DMS 273 treated with DMSO at 0.1 percent for 48 hours (cell line): ENCODE results near the gene CRISP1.
"Not testable (repeated sequence)": the region's sequence is repeated elsewhere in the genome, so short reads cannot be mapped to it uniquely, and the experiment has no call there.

Experiments
- DNase-seq: peaks from one replicate; lab custom pipeline; 2025; lab: John Stamatoyannopoulos, UW

CRISP1 gene, protein sequence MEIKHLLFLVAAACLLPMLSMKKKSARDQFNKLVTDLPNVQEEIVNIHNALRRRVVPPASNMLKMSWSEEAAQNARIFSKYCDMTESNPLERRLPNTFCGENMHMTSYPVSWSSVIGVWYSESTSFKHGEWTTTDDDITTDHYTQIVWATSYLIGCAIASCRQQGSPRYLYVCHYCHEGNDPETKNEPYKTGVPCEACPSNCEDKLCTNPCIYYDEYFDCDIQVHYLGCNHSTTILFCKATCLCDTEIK

DNA sequence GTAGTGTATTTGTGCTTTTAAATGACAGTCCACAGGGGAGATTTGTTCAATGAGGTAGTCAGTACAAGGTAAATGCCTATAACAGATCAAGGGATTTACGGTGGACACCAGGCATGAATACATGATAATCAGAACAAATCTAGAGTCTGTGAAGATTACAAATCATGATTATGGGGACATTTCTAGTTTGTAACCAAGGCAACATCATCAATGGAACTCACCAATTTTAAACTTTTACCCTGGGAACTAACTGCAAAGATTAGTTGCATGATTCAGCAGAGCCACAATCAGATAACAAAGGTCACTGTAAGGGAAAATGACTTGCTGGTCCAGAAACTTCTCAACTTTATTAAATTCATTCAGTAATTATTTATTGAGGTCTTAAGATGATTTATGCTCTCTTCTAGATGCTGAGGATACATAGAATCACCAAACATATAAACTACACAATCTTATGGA lies at the start of gene CRISP1:
Gene CRISP1 (minus strand): TSS at position 51 of the 459 bp plus-strand sequence. CDS start 9,135 bp downstream, outside the sequence.
- DNase-seq = no peak

DNA sequence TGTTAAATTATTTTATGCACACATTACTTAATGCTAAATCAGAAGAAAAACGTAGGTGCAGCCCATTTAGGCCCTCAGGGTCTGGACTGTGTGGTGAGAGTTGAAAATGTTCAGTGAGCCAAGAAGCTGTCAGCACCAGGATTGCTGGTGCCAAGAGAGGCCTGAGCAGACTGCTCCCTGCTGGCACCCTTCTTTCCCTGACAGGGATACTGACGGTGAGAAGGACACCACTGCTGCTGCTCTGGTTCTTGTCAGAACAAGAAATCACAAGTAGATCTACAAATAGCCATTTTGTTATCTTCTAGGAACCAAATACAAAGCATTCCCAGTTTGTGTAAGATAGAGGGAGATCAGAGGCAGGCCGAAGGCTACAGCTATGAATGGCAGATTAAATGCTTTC lies 48.7 kb upstream of the CRISP1 start:
- peak; percentile 78 for DNase-seq

DNA sequence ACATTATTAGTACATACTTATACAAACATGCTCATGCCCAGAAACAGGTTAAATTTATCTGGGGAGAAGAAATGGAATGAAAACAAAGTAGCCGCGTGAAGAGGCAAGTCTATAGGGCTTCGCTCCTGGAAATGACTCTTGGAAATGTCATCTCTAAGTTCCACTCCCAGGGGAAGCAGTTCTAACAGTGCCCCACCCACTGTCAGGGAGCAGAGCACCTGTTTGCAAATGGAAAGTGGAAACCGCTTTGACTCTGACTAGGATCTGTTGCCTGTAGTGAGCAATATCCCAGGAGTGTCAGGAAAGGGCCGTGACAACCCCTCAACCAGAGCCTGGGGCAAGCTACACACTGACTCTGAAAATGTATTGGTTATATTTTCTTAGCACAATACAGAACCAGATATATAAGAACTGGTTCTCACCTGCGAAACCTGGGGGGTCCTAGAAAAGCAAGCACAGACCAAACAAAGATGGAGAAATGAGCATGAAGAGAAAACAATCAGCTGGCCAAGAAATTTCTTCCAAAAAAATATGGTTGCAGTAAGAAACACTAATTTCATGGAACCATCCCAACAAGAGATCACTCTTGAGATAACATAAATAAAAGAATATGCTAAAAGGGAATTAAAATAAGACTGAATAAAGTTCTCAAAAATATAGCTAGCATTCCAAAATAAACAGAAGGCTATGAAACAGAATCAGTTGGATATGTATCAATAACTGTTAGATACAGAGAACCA lies 47.5 kb upstream of the CRISP1 start:
- no peak for DNase-seq

DNA sequence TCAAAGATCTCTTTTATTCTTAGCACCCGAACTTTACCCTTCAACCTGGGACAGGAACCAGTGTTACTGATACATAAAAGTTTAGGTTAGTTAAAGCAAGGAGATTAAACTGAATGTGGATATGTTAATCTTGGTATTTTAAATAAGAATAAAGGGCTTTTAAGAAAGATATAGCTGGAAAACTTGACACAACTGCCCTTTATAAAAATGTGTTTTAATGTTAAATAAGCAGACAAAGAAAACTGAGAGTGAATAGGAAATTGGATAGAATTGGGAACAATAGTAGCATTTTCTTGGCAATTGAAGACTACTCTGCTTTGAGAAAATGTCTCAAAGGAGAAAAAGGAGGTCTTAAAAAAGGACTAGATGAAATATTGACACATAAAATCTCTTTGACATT lies 45.9 kb upstream of the CRISP1 start:
- no peak for DNase-seq

DNA sequence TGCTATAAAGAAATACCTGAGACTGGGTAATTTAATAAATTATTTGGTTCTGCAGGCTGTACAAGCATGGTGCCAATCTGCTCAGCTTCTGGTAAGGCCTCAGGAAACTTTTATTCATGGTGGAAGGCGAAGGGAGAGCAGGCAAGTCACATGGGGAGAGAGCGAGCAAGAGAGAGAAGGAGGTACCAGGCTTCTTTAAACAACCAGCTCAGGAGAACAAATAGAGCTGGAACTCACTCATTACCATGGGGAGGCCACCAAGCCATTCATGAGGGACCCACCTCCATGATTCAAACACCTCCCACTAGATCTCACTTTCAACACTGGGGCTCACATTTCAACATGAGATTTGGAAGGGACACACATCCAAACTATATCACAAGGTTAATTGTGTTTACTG lies 44.9 kb upstream of the CRISP1 start:
- no peak for DNase-seq

DNA sequence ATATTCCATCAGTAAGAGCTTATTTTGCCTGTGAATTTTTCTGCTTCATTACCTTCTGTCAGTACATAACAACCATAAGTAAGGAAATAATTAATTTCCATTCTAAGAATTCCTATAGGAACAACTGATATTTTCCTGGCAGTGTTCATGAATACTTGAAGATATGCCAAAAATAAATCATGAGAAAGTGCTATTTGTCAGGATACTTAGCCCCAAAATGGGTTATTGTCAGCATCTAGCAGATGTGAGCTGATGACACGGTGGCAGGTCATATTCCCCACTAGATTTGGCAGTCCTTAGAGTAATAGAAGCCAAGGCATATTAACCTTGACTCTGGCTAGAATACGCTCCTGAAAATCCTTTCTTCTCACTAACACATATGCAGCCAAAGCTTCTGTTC lies 43.2 kb upstream of the CRISP1 start:
- peak; percentile 27 for DNase-seq

DNA sequence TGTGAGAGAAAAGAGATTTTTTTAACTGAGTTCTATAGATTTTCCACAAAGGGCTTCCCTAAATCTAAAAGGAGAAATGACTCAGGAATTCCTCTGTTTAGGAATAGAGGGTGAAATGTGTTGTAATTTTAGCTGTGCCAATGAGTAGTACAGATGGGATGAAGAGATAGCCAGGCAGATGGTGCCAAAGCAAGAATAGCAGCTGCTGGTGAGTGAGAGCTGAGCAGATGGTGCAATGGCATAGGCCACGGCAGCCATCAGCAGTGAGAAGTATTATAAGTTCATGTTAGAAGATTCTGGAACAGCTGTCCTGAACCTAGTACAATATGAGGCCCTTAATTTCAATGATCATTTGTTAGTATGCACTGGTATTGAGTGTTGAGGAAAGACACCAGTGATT lies 40.2 kb upstream of the CRISP1 start:
- DNase-seq = peak; percentile 96

DNA sequence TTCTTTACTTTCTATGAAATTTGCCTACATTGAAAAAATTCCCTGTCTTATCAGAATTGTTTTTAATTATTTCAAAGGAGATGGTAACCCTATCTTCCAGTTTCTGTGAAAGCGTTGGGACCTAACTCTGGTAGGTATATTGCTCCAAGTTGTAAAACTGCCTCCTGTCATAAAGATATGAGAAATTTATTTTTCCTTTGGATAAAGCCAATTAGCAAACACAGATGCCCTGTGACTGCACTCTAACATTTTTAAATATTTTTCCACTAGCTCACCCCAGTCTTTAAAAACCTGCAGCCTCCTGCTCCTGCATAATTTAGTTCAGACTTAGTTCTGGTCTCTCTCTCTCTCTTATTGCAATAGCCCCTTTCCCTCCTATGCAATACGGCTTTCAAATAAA lies 39.0 kb upstream of the CRISP1 start:
- DNase-seq = no peak

DNA sequence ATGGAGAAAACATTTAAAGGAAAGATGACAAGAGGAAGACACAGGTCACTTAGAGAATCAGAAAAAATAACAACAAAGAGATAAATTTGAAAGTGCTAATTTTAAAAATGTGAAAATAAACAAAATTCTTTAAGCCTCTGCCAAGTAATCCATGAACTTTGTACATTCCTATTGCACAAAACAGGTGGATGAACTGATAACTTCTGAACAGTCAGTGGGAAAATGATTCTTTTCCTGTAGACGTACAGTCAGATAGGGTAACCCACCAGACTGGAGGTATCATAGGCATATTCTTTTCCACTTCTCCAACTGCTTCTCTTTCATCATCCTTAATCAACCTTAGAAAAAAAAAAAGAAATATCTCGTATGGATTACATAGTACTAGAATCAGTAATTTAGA lies 36.5 kb upstream of the CRISP1 start:
- DNase-seq = no peak

DNA sequence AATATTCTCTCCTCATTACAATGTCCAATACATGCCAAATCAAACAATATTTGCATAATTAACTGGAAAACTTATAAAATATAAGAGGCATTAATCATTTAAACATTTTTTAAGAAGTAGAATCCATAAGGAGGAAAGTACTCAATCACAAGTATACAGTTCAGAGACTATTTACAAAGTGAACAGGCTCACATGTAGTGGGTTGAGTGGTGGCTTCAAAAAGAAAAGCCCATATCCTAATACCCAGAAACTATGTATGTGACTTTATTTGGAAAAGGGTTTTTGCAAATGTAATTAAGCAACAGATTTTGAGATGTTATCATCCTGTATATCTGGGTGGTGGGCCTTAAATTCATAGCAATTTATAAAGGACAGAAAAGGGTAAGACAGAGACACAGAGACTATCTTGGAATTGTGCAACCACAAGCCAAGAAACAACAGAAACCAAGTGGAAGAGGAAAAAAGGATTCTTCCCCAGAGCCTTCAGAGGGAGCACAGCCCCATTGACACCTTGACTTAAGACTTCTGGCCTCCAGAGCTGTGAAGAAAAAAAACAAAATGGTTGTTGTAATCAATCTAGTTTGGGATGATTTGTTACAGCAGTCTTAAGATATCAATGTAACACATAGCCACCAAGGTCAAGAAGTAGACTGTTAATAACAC lies 32.7 kb upstream of the CRISP1 start:
- no peak for DNase-seq

DNA sequence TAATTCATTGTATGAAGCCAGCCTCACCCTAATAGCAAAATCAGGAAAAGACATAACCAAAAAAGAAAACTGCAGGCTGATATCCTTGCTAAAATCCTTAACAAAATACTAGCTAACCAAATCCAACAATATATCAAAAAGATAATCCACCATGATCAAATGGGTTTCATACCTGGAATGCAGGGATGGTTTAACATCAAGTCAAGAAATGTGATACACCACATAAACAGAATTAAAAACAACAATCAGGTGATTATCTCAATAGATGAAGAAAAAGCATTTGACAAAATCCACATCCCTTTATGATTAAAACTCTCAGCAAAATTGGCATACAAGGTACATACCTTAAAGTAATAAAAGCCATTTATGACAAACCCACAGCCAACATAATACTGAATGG lies 29.2 kb upstream of the CRISP1 start:
- not testable (repeated sequence) for DNase-seq

DNA sequence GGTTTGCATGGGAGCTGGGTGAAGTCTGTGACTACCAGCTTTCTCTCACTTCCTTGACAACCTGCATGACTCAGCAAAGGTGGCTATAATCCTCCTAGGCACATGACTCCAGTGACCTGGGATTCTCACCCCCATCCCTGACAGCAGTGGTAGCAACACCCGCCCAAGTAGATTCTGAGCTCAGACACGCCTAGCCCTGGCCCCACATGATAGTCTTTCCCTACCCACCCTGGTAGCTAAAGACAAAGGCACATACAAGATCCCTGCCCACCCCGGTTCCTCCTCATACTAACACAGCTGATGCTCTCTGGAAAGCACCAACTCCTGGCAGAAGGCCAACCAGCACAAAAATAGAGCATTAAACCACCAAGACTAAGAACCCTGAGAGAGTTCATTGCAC lies 25.9 kb upstream of the CRISP1 start:
- DNase-seq = no peak

DNA sequence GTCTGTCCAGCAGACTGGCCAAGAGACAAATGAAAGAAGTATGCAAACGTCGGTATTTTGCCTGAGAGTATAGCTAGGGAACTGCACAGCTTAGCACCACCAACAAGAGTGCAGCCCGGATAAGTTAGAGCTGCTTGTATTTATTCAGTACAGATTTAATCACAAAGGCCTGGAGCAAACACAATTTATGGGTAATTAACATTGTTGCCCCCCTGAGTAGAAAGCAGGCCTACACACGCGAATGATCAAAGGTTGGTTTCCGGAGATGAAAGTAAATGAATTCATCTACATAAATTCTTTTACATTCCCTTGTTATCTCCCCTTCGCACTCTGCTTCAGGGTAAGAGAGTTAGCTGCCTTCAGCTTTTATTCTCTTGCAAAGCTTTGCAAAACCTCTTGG lies 24.7 kb upstream of the CRISP1 start:
- no peak for DNase-seq

DNA sequence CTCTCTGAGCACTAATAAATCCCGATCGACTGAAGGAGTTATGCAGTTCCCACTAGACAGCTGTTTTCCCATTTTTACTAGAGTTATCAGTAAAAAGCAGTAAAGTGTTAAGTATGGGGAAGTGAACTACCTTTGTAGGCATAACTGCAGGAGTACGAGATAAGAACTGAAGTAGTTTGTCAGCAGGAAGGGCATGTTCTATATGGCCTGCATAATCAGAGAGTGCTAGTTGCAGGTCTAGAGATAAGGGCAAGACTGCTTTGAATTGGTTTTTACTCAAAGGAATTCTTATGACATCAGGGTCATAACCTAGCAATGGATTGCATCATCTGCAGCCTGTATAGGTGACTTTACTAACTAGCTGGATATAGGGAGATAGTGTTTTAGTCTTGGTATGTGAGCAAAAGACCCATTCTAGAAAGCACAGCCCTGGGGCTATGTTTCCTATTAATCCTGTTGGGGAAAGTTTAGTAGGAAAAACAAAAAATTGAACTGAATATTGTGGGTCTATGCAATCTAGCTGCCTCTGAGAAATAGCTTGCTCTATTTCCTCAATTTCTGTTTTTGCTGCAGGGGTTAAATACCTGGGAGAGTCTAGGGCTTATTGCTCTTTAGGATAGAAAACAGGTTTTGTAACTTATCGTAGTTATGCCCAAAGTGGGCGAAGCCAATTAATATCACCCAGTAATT lies 22.6 kb upstream of the CRISP1 start:
- DNase-seq = no peak

DNA sequence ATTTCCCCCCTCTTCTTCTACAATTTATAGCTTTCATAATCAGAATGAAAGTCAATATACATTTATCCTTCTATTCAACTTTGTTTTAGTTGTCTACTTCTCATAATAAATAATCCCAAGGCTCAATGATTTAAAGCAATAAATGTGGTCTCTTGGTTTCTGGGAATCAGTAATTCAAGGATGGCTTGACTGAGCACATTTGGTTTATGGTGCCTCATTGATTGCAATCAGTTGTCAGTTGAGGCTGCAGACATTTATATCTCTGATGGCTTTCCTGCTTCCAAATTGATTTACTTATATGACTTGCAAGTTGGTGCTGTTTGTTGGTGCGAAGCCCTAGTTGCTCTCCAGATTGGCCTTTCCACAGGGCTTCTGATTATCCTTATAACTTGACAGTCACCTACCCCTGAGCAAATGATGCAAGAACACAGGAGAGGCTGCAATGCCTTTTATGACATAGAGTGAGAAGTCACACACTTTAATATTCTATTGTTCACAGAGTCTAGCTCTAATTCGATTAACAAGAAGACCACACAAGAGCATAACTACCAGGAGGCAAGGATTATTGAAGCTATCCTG lies 2.7 kb upstream of the CRISP1 start:
- DNase-seq = no peak

DNA sequence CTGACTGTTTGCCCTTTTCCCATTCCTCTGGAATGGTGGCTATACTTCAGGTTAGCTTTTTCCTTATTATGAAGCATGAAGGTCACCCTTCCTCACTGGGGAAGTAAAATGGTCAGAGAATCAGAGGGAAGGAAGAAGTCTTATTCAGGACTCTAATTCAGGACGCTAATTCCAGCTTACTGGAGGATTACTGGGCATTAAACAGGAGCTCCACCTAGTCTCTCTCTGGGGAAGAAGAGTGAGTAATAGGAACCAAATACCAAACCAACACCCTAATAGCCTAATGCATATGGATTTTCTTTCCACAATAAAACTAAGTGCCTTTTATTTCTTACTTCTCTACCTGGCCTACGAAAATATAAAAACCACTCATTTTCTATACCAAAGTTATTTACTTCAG lies 10.1 kb downstream of the CRISP1 start:
- DNase-seq = no peak

DNA sequence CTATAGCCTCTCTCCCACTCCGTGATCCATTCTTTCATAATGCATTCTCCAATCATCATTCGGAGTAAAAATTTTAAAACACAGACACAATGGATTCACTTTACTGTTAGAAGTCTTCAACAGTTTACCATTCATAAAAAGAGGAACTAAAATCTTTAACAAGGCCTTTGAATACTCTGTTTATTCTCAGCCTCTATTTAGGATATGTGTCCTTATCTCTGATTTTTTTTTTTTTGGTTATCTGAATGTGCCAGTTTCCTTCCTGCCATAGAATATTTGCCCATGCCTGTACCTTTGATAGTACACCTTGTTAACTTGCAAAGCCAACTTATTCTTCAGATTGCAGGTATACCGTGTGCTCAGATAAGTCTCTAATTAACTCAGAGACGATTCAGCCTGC lies 11.1 kb downstream of the CRISP1 start:
- DNase-seq = no peak

DNA sequence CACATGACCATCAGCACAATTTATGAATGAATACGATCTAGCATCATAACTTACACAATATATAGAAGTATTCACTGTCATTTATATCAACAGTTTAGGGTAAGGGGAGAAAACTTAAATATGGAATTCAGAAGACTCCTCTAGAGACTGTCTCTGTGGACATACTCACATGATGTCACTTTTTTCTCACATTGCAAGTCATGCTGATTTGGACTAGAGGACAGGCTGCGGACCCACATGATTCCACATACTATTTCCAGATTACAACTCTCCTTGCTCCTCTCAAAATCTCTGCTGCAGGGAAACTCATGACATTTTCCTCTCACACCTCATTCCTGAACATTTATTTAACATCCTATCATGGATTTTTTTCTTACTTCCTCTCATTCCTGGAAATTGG lies 13.4 kb downstream of the CRISP1 start:
- no peak for DNase-seq

DNA sequence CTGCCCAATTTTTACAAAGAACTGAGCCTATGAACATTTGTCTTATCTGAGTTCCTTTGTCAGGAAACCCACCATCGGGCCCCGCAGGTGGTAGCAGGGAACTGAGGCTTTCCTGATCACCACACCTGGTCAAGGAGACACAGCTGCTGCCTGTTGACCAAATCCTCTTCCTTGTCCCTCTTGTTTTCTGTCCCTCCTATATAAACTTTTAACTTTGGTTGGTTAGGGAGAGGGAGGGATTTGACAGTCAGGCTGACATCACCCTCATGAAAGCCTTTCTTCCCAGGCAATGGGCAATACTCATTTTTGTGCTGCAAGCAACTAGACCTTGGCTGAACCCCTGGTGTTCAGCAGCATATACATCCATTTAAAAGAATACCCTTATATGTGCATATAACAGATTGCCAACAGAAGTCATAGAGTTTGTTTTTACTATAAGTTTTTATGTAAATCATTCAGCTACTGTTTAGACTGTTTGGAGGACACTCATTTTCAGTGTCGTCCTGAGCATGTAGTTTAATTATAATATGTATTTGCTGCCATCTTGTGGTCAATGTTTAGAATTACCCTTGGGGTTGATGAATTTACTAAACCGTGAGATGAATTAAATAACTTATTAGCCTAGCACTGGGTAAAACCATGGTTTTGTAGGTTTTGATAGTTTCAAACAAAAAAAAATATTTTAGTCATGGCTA lies 17.0 kb downstream of the CRISP1 start:
- peak; percentile 19 for DNase-seq

DNA sequence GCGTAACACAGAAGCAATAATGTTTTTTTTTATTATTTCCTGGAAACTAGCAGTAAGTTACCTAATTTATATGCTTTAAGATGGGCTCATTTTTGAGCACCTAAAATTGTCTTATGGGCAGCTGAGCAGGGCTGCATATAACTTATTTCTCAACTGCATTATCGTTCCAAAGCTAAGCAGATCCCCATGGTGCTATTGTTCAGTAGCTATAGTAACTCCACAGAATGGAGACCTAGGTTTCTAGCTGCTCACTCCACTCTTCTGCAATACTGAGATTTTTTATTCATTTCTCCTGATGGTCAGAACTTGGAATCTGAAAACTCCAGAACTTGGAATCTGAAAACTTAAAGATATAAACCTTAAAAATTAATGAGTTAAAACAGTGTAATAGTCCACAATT lies 18.7 kb downstream of the CRISP1 start:
- no peak for DNase-seq

DNA sequence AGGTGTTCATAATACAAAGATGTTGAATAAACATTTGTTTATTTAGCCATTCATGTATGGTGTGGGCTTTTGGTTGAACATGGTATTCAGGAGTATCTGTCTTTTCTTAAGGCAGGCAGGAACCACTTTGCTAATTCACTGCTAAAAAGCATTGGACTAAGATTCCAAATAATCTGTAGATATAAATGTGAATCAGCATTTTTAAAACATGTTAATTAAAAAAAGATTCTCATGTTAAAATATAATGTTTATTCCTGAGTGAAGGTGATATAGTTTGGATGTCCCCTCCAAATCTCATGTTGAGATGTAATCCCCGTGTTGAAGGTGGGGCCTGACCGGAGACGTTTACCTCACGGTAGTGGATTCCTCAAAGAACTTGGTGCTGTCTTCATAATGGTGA lies 19.3 kb downstream of the CRISP1 start:
- DNase-seq = no peak

DNA sequence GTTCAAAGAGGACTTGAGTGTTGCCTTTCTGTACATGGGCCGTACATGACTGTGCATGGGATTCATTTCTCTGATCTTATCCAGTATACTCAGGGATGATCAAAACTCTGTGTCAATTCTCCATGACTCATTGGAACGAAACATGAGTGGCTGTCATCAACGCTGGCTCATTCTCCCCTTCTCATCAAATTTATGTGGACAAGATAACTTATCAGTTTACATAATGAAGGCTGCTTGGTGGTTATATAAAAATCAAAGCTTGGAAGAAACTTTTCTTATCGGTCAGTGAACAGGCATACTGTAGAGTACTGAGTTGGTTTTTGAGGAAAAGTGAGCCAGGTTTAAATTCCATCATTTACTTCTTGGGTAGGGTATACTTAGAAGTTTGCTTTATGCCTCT lies 24.9 kb downstream of the CRISP1 start:
- DNase-seq = no peak
